K562 (cell line): Measurements from ENCODE around the gene HEPACAM. TPM values are rescaled to one million over a fixed set of nuclear protein-coding genes. Genes with fewer than 3 reads are reported as not detected.
A peak's percentile ranks its signal among the peaks of the same experiment; 100 is the strongest.

ENCODE experiments used
- CXXC5 ChIP-seq: fragments of 250-450 bp; sonication (Bioruptor Pico); IDR thresholded peaks from 2 replicates; pipeline ENCODE4 v1.8.0; 2022; ENCODE audit warnings: inconsistent platforms, mild to moderate bottlenecking, moderate library complexity
- DIDO1 ChIP-seq: fragments of 450-650 bp; IDR thresholded peaks from 2 replicates; pipeline ENCODE4 v1.6.1; 2016; ENCODE audit warnings: low read depth, missing biosample characterization, missing genetic modification characterization
- FOXK2 ChIP-seq, 2 experiments: fragments of 450-650 bp; IDR thresholded peaks in 1 of 2; conservative IDR thresholded peaks in 1 of 2; 2 replicates each; pipeline ENCODE4 v1.6.1; 2016; ENCODE audit warnings: low read depth in 2 of 2, mild to moderate bottlenecking in 1 of 2
- HNRNPH1 ChIP-seq: fragments of 200-400 bp; formaldehyde crosslinking; optimal IDR thresholded peaks from 2 replicates; pipeline ENCODE3; 2017; ENCODE audit warnings: low read depth, mild to moderate bottlenecking, low read length, moderate library complexity
- KHSRP ChIP-seq: fragments of 450-650 bp; IDR thresholded peaks from 2 replicates; pipeline ENCODE4 v1.6.1; 2017
- MECOM ChIP-seq: fragments of 250-450 bp; sonication (Bioruptor Pico); IDR thresholded peaks from 2 replicates; pipeline ENCODE4 v1.8.0; 2022; ENCODE audit warnings: inconsistent platforms
- MED1 ChIP-seq: sonication (generic); formaldehyde crosslinking; IDR thresholded peaks from 2 replicates; pipeline ENCODE4 v1.8.1; 2023; ENCODE audit warnings: missing genetic modification reagents, borderline replicate concordance
- MYBL2 ChIP-seq, 2 experiments: fragments of 450-650 bp in 1 of 2; sonication (generic) in 1 of 2; formaldehyde crosslinking in 1 of 2; IDR thresholded peaks; 2 replicates each; pipeline versions ENCODE4 v1.6.1 to v1.8.1; 2017 to 2022; ENCODE audit warnings: borderline replicate concordance in 1 of 2, inconsistent platforms in 1 of 2, low read depth in 1 of 2, mild to moderate bottlenecking in 1 of 2, missing genetic modification reagents in 1 of 2, moderate library complexity in 1 of 2
- OTX1 ChIP-seq: fragments of 450-650 bp; formaldehyde crosslinking; IDR thresholded peaks from 2 replicates; pipeline ENCODE4 v1.4.0; 2022; ENCODE audit warnings: mild to moderate bottlenecking
- PCBP2 ChIP-seq: fragments of 200-400 bp; formaldehyde crosslinking; IDR thresholded peaks from 2 replicates; pipeline ENCODE4 v1.6.1; 2018; ENCODE audit warnings: low read length, low read depth, mild to moderate bottlenecking, moderate library complexity; ENCODE audit not compliant: poor library complexity, severe bottlenecking
- SAFB ChIP-seq: fragments of 200-400 bp; formaldehyde crosslinking; IDR thresholded peaks from 2 replicates; pipeline ENCODE4 v1.6.1; 2017; ENCODE audit warnings: low read depth, low read length, borderline replicate concordance
- SAP30 ChIP-seq: fragments of 200-600 bp; sonication (generic); IDR thresholded peaks from 2 replicates; pipeline ENCODE4 v1.6.1; 2012; ENCODE audit warnings: borderline replicate concordance, low read depth, mild to moderate bottlenecking, moderate library complexity, low read length, control low read depth, inconsistent platforms; ENCODE audit not compliant: insufficient read depth, poor library complexity, severe bottlenecking
- SIN3B ChIP-seq: fragments of 450-650 bp; IDR thresholded peaks from 2 replicates; pipeline ENCODE4 v1.6.1; 2017; ENCODE audit warnings: low read depth, mild to moderate bottlenecking, moderate library complexity
- SMARCE1 ChIP-seq: fragments of 450-650 bp; IDR thresholded peaks from 2 replicates; pipeline ENCODE4 v1.7.1; 2016; ENCODE audit warnings: mild to moderate bottlenecking
- SNRNP70 ChIP-seq: fragments of 200-400 bp; formaldehyde crosslinking; optimal IDR thresholded peaks from 2 replicates; pipeline ENCODE3; 2017; ENCODE audit warnings: low read depth, low read length
- SRSF1 ChIP-seq: fragments of 200-400 bp; formaldehyde crosslinking; IDR thresholded peaks from 2 replicates; pipeline ENCODE4 v1.6.1; 2017; ENCODE audit warnings: mild to moderate bottlenecking, low read depth, low read length, moderate library complexity
- STAG1 ChIP-seq: sonication (generic); formaldehyde crosslinking; IDR thresholded peaks from 2 replicates; pipeline ENCODE4 v1.5.0; 2020; ENCODE audit warnings: missing genetic modification reagents, borderline replicate concordance
- TEAD2 ChIP-seq: fragments of 450-650 bp; IDR thresholded peaks from 2 replicates; pipeline ENCODE4 v1.6.1; 2016; ENCODE audit warnings: missing genetic modification characterization, control low read depth, missing compliant biosample characterization
- ZBTB43 ChIP-seq: sonication (generic); formaldehyde crosslinking; IDR thresholded peaks from 2 replicates; pipeline ENCODE4 v1.8.0; 2023; ENCODE audit warnings: mild to moderate bottlenecking, missing genetic modification reagents
- ZNF133 ChIP-seq: fragments of 250-450 bp; sonication (Bioruptor Pico); IDR thresholded peaks from 2 replicates; pipeline ENCODE4 v1.4.0; 2020; ENCODE audit warnings: mild to moderate bottlenecking
- ZNF518B ChIP-seq: fragments of 250-450 bp; sonication (Bioruptor Pico); IDR thresholded peaks from 2 replicates; pipeline ENCODE4 v1.5.0; 2021; ENCODE audit warnings: mild to moderate bottlenecking, moderate library complexity
- polyA plus RNA-seq, 8 experiments: library from polyadenylated mRNA; depleted of rRNA in 4 of 8; stranded (reverse) in 5 of 8; unstranded in 3 of 8; fragments of >200 nt; fragmentation: Nextera tagmentation in 2 of 8; fragmentation: Illumina TruSeq in 1 of 8; extraction: Ambion mirVana in 2 of 8; extraction: Trizol in 1 of 8; gene quantifications; 2 replicates each; pipeline versions ENCODE4 v1.2.1 to v1.2.3, GENCODE V29; 2011 to 2014; ENCODE audit warnings: inconsistent platforms in 1 of 8, missing spikeins in 1 of 8
- total RNA-seq, 7 experiments: library from RNA; depleted of rRNA in 6 of 7; stranded (reverse); fragments of >200 nt in 6 of 7; fragmentation: Illumina TruSeq in 2 of 7; extraction: Trizol in 2 of 7; gene quantifications; 2 replicates each; pipeline versions ENCODE4 v1.2.1 to v1.2.3, GENCODE V29; 2011 to 2021; ENCODE audit warnings: low replicate concordance in 1 of 7

HEPACAM gene
- total and polyA plus RNA-seq, 9 of the 15 experiments (the other 6 are each of a cell fraction or from before 2014, with no cell fraction given), result not detected

GRCh38 chr11:124953753-124954589, 18.1 kb upstream of the HEPACAM start, which contains the start of gene CCDC15 (continued):
- TF ChIP-seq DIDO1 (tag), result no peak
- TF ChIP-seq TEAD2 (tag), result no peak
- TF ChIP-seq SIN3B, result 0 out of 2 replicates have a peak, but pooled peaks have one; percentile 33
- peak; percentile 69 for TF ChIP-seq CXXC5 (CRISPR knock-in tag)
- TF ChIP-seq KHSRP, result no peak
- no peak for TF ChIP-seq MYBL2 (IDR thresholded peaks at IDR 0.05; ENCODE audit: low read depth)
- no peak for TF ChIP-seq MYBL2 (CRISPR knock-in tag; IDR thresholded peaks at IDR 0.05; ENCODE audit: borderline replicate concordance)
- TF ChIP-seq PCBP2, result no peak
- TF ChIP-seq SNRNP70, result no peak
- TF ChIP-seq FOXK2 (conservative IDR thresholded peaks at IDR 0.05 in 1 of 2, IDR thresholded peaks at IDR 0.05 in 1 of 2; ENCODE audit: low read depth in 2 of 2), result 0 out of 4 replicates have a peak, but pooled peaks of 1 of the 2 experiments have one; percentile 26
- TF ChIP-seq MED1 (CRISPR knock-in tag), result no peak
- no peak for TF ChIP-seq STAG1 (CRISPR knock-in tag)
- TF ChIP-seq SAFB, result no peak
- TF ChIP-seq SMARCE1, result peak; percentile 36; the same call in 1 of the 2 replicates
- no peak for TF ChIP-seq ZNF133 (CRISPR knock-in tag)
- 0 out of 2 replicates have a peak, but pooled peaks have one; percentile 19 for TF ChIP-seq OTX1
- TF ChIP-seq SAP30, result peak; percentile 91
- no peak for TF ChIP-seq HNRNPH1
- TF ChIP-seq SRSF1, result no peak
- TF ChIP-seq MECOM, result no peak
- no peak for TF ChIP-seq ZNF518B (CRISPR knock-in tag)
- TF ChIP-seq ZBTB43 (CRISPR knock-in tag), result no peak
